ACC112 (cell line): ENCODE measurements around the gene KLHL9.
"Not testable (repeated sequence)": the region's sequence is repeated elsewhere in the genome, so short reads cannot be mapped to it uniquely, and the experiment has no call there.

Experiments
- H2AFZ ChIP-seq: fragments of 200-600 bp; sonication (generic); one replicate; pipeline ENCODE4 v1.6.0; 2017; ENCODE audit warnings: antibody characterized with exemption, low read length; ENCODE audit not compliant: unreplicated experiment
- H3K27ac ChIP-seq: fragments of 200-600 bp; sonication (generic); 2 replicates; pipeline ENCODE4 v1.5.1; 2014; ENCODE audit warnings: low read depth, mild to moderate bottlenecking, antibody characterized with exemption, low read length, moderate library complexity
- H3K27me3 ChIP-seq: fragments of 200-600 bp; sonication (generic); 2 replicates; pipeline ENCODE4 v1.6.1; 2014; ENCODE audit warnings: mild to moderate bottlenecking, antibody characterized with exemption, low read length, moderate library complexity, mixed read lengths; ENCODE audit not compliant: insufficient read depth
- H3K36me3 ChIP-seq: fragments of 200-600 bp; sonication (generic); 2 replicates; pipeline ENCODE4 v1.6.1; 2016; ENCODE audit warnings: mild to moderate bottlenecking, antibody characterized with exemption, low read length, moderate library complexity, mixed read lengths; ENCODE audit not compliant: insufficient read depth
- H3K4me1 ChIP-seq: fragments of 200-600 bp; sonication (generic); one replicate; pipeline ENCODE4 v1.6.1; 2016; ENCODE audit warnings: low read length, mixed read lengths; ENCODE audit not compliant: insufficient read depth, unreplicated experiment, control insufficient read depth
- H3K4me3 ChIP-seq: fragments of 200-600 bp; sonication (generic); 2 replicates; pipeline ENCODE4 v1.5.1; 2014; ENCODE audit warnings: mild to moderate bottlenecking, low read depth, low read length
- H3K79me2 ChIP-seq: fragments of 200-600 bp; sonication (generic); one replicate; pipeline ENCODE4 v1.6.0; 2016; ENCODE audit warnings: low read length; ENCODE audit not compliant: control insufficient read depth, unreplicated experiment, insufficient read depth

KLHL9 gene, protein sequence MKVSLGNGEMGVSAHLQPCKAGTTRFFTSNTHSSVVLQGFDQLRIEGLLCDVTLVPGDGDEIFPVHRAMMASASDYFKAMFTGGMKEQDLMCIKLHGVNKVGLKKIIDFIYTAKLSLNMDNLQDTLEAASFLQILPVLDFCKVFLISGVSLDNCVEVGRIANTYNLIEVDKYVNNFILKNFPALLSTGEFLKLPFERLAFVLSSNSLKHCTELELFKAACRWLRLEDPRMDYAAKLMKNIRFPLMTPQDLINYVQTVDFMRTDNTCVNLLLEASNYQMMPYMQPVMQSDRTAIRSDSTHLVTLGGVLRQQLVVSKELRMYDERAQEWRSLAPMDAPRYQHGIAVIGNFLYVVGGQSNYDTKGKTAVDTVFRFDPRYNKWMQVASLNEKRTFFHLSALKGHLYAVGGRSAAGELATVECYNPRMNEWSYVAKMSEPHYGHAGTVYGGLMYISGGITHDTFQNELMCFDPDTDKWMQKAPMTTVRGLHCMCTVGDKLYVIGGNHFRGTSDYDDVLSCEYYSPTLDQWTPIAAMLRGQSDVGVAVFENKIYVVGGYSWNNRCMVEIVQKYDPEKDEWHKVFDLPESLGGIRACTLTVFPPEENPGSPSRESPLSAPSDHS

GRCh38 chr9:21334701-21335632 is at the start of gene KLHL9:
KLHL9 (minus strand) TSS chr9:21335404; CDS start chr9:21334859, 545 bp downstream.
- peaks cover 19% of the 10 kb centered on the region for H3K36me3 ChIP-seq
- peaks cover 52% of the 10 kb centered on the region for H3K79me2 ChIP-seq
- peak within 1 kb of the TSS; percentile 77 for H3K27ac ChIP-seq
- peak within 1 kb of the TSS; percentile 99 for H2AFZ ChIP-seq
- no peaks in the 10 kb centered on the region for H3K27me3 ChIP-seq
- peak within 1 kb of the TSS; percentile 84 for H3K4me3 ChIP-seq
- H3K4me1 ChIP-seq: peaks cover 29% of the 10 kb centered on the region

DNA sequence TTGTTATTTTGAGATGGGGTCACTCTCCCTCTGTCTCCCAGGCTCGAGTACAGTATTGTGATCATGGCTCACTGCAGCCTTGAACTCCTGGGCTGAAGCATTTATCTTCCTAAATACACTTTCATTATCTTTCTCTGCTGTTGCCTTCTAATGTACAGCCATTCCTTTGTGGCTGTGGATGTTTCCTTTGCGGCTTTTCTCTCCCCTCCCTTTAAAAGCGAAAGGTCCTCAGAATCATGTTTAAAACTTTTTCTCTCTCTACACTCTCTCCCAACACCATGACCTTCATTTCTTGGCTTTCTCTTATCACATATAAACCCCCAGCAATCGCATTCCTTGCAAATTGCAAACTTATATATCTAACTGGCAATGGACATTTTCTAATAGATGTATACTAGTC is 48.4 kb upstream of the KLHL9 start:
- peaks cover 61% of the 10 kb centered on the region for H3K27me3 ChIP-seq
- H3K4me1 ChIP-seq: peaks cover 9% of the 10 kb centered on the region
- no peaks in the 10 kb centered on the region for H3K36me3 ChIP-seq
- H2AFZ ChIP-seq: peak overlapping the region; percentile 2
- H3K79me2 ChIP-seq: no peaks in the 10 kb centered on the region
- H3K27ac ChIP-seq: no peak overlapping the region
- no peak overlapping the region for H3K4me3 ChIP-seq

- H3K36me3 ChIP-seq: no peaks in the 10 kb centered on the region
- H3K27me3 ChIP-seq: peaks cover 68% of the 10 kb centered on the region
- peaks cover 9% of the 10 kb centered on the region for H3K4me1 ChIP-seq
- no peak overlapping the region for H3K27ac ChIP-seq
- peak overlapping the region; percentile 64 for H3K4me3 ChIP-seq
- no peak overlapping the region for H2AFZ ChIP-seq
- H3K79me2 ChIP-seq: no peaks in the 10 kb centered on the region
These were observed 46.5 kb upstream of the KLHL9 start for GRCh38 chr9:21381448-21382339.

- not testable (repeated sequence) for H2AFZ ChIP-seq, H3K79me2 ChIP-seq, H3K36me3 ChIP-seq, H3K27ac ChIP-seq, H3K4me3 ChIP-seq, H3K4me1 ChIP-seq
- H3K27me3 ChIP-seq: peaks cover 47% of the 10 kb centered on the region
These were observed 36.3 kb upstream of the KLHL9 start for GRCh38 chr9:21371467-21371866.

DNA sequence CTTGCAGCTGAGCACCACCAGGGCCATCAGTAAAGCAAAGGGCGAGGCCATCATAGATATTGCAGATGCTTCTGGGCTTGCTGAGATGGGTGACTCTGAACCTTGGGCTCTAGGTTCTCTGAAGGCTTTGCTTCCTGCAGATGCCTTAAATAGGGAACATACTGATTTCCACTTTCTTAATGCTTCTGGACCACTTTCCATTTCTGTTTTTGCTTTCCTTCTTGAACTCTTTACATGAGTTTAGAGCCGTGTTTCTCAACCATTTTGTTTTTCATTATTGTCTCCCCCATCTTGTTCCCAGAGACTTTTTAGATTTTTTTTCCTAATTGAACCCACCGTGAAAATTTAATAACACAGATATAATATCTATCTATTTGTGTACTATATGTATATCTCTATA is 32.8 kb upstream of the KLHL9 start, which contains the start of gene IFNA13:
IFNA13 (minus strand) TSS at position 101 of the 400 bp plus-strand sequence; CDS start at position 54, 47 bp downstream.
- no peak within 1 kb of the TSS for H2AFZ ChIP-seq
- H3K27ac ChIP-seq: no peak within 1 kb of the TSS
- H3K4me3 ChIP-seq: no peak within 1 kb of the TSS
- no peaks in the 10 kb centered on the region for H3K79me2 ChIP-seq
- no peaks in the 10 kb centered on the region for H3K4me1 ChIP-seq
- peaks cover 55% of the 10 kb centered on the region for H3K27me3 ChIP-seq
- H3K36me3 ChIP-seq: no peaks in the 10 kb centered on the region

DNA sequence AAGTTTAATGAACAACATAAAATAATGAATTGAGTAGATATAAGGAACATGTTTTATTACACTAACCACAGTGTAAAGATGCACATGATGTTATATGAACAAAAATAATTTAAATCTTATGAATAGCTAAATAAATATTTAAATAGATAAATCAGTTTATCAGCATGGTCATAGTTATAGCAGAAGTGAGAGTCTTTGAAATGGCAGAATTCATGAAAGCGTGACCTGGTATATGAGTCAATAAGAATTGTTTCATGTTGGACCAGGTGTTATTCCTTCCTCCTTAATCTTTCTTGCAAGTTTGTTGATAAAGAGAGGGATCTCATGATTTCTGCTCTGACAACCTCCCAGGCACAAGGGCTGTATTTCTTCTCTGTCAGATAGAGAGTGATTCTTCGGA is 32.0 kb upstream of the KLHL9 start:
- not testable (repeated sequence) for H3K79me2 ChIP-seq, H3K27ac ChIP-seq, H3K4me3 ChIP-seq, H3K4me1 ChIP-seq, H3K36me3 ChIP-seq, H2AFZ ChIP-seq
- peaks cover 58% of the 10 kb centered on the region for H3K27me3 ChIP-seq

DNA sequence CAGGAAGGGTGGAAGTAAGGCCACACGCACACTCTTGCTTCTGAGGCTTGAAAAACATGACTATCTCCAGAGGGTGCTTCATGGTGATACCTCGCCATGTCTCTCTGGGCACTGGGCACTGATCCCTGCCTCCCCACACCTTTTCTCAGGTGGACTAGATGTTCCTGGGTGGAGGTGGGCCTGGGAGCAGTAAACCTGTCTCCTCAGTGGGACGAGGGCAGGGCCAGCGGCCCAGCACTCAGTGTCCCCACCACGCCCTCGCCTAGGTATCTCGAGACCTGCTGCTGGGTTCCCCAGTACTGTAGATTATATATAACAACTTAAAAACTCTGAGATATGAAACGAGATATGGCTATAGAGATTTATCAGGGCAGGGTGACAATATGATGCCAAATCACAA is 27.1 kb upstream of the KLHL9 start:
- Histone ChIP-seq H3K79me2 (no peaks in the 10 kb centered on the region), H3K4me1 (peaks cover 6% of the 10 kb centered on the region), H3K27ac (no peak overlapping the region), H3K4me3 (no peak overlapping the region), H3K36me3 (no peaks in the 10 kb centered on the region), H3K27me3 (peaks cover 29% of the 10 kb centered on the region), H2AFZ (no peak overlapping the region)

DNA sequence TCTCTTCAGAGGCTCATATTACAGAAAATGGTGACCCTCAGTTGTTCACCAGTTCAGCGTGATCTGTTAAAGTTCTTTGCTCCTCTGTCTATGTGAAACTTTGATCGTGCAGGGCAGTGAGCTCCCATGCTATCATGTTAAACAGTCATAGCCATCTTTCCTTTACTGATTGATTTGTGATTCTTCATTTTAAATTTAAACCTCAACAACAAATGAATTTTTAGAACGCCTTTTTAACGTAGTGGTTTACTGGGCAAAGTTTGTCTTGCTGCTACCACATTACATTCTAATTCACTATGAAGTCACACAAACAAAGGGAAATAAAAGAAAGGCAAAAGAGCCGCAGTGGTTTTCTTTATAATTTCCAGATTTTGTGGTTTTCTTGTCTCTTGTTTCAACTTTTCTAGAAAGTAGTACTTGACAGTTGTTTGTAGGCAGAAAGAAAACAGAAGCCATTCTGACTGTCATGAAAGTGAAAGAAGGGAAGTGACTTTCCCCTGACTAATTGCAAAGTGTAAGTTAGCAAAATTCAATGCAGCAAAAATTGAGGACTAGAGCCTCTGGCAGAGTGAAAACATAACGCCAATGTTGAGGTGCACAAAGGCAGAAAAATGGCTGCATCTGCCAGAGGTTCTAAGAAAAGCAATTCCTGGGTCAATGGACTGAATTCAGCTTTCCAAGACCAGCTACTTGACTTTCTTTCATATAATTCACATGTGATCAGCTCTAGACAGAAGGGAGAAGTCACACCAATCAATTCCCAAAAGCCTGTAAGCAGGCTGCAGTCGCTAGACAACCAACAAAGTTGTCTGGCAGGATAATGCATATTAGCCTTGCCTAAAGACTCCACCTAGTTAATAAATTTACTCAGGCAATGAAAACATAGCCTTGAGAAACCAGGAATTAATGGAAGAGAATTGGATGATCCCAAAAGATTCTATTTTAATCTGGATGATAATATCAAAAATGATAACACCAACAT is 22.6 kb upstream of the KLHL9 start:
- Histone ChIP-seq H3K36me3 (no peaks in the 10 kb centered on the region), H3K79me2 (no peaks in the 10 kb centered on the region), H3K4me1 (peaks cover 6% of the 10 kb centered on the region), H3K27me3 (peaks cover 1% of the 10 kb centered on the region; the same call in 1 of the 2 replicates), H3K4me3 (peak overlapping the region; percentile 11), H3K27ac (no peak overlapping the region), H2AFZ (peak overlapping the region; percentile 47)

- Histone ChIP-seq H2AFZ (no peak within 1 kb of the TSS), H3K27me3 (peaks cover 22% of the 10 kb centered on the region), H3K79me2 (no peaks in the 10 kb centered on the region), H3K36me3 (no peaks in the 10 kb centered on the region), H3K4me3 (no peak within 1 kb of the TSS), H3K27ac (no peak within 1 kb of the TSS), H3K4me1 (no peaks in the 10 kb centered on the region)
These were observed 15.6 kb upstream of the KLHL9 start, which contains the start of gene IFNA6 for GRCh38 chr9:21350787-21351186. IFNA6 (minus strand) TSS chr9:21350887; CDS start chr9:21350887, 0 bp downstream.
